HepG2 (cell line): Measurements from ENCODE around the gene ODC1. TPM values are rescaled to one million over a fixed set of nuclear protein-coding genes. Genes with fewer than 3 reads are reported as not detected.
A peak's percentile ranks its signal among the peaks of the same experiment; 100 is the strongest.

ENCODE experiments used
- ELF3 ChIP-seq: IDR thresholded peaks from 2 replicates; pipeline ENCODE4 v1.6.1; 2016; ENCODE audit warnings: missing genetic modification reagents, missing compliant biosample characterization
- ETV5 ChIP-seq: IDR thresholded peaks from 2 replicates; pipeline ENCODE4 v1.6.1; 2018; ENCODE audit warnings: missing biosample characterization, missing genetic modification reagents, inconsistent platforms, borderline replicate concordance
- GATAD1 ChIP-seq: IDR thresholded peaks from 2 replicates; pipeline ENCODE4 v1.6.1; 2016; ENCODE audit warnings: missing genetic modification reagents, missing compliant biosample characterization
- HMG20A ChIP-seq: IDR thresholded peaks from 2 replicates; pipeline ENCODE4 v1.6.1; 2016; ENCODE audit warnings: borderline replicate concordance
- KAT8 ChIP-seq: IDR thresholded peaks from 2 replicates; pipeline ENCODE4 v1.6.1; 2016; ENCODE audit warnings: missing genetic modification reagents, missing compliant biosample characterization
- YY1 ChIP-seq: IDR thresholded peaks from 2 replicates; pipeline ENCODE4 v1.6.1; 2011; ENCODE audit warnings: low read length, low read depth, moderate library complexity, mild to moderate bottlenecking; ENCODE audit not compliant: insufficient read depth, insufficient replicate concordance
- ZBTB7B ChIP-seq: sonication (generic); formaldehyde crosslinking; IDR thresholded peaks from 2 replicates; pipeline ENCODE4 v1.4.0; 2020; ENCODE audit warnings: missing genetic modification reagents
- polyA plus RNA-seq, 8 experiments: library from polyadenylated mRNA; depleted of rRNA in 3 of 8; stranded (reverse) in 7 of 8; unstranded in 1 of 8; fragments of >200 nt; fragmentation: Illumina TruSeq in 4 of 8; extraction: Trizol in 4 of 8; gene quantifications; 2 replicates each; pipeline versions ENCODE4 v1.2.1 to v1.2.3, GENCODE V29; 2011 to 2016; ENCODE audit warnings: low read depth in 4 of 8, missing spikeins in 1 of 8, mixed read lengths in 1 of 8; ENCODE audit not compliant: insufficient read depth in 1 of 8
- total RNA-seq, 5 experiments: library from RNA; depleted of rRNA; stranded (reverse); fragments of >200 nt; fragmentation: Illumina TruSeq; extraction: Trizol; gene quantifications; 2 replicates each; pipeline ENCODE4 v1.2.3, GENCODE V29; 2016; ENCODE audit warnings: low read depth in 1 of 5
- TF ChIP-seq, protein P1 (sequence below): IDR thresholded peaks from 2 replicates; pipeline ENCODE4 v1.6.1; 2016; ENCODE audit warnings: missing compliant biosample characterization, missing genetic modification reagents, borderline replicate concordance
- TF ChIP-seq, protein P2 (sequence below): sonication (generic); formaldehyde crosslinking; IDR thresholded peaks from 2 replicates; pipeline ENCODE4 v1.8.1; 2023; ENCODE audit warnings: mild to moderate bottlenecking, inconsistent platforms, moderate library complexity, missing genetic modification reagents, borderline replicate concordance
- TF ChIP-seq, protein P3 (sequence below): sonication (generic); formaldehyde crosslinking; IDR thresholded peaks from 2 replicates; pipeline ENCODE4 v1.5.1; 2020; ENCODE audit warnings: mild to moderate bottlenecking, missing genetic modification reagents, moderate library complexity
- TF ChIP-seq, protein P4 (sequence below): IDR thresholded peaks from 2 replicates; pipeline ENCODE4 v1.6.1; 2016; ENCODE audit warnings: low read depth, borderline replicate concordance
- TF ChIP-seq, protein P5 (sequence below): sonication (generic); formaldehyde crosslinking; IDR thresholded peaks from 2 replicates; pipeline ENCODE4 v1.5.0; 2020; ENCODE audit warnings: mild to moderate bottlenecking, missing genetic modification reagents, borderline replicate concordance

Gene ODC1
- total and polyA plus RNA-seq, 2 of the 13 experiments (the other 11 are each of a cell fraction or from before 2014, with no cell fraction given) = 142 to 371 TPM

DNA sequence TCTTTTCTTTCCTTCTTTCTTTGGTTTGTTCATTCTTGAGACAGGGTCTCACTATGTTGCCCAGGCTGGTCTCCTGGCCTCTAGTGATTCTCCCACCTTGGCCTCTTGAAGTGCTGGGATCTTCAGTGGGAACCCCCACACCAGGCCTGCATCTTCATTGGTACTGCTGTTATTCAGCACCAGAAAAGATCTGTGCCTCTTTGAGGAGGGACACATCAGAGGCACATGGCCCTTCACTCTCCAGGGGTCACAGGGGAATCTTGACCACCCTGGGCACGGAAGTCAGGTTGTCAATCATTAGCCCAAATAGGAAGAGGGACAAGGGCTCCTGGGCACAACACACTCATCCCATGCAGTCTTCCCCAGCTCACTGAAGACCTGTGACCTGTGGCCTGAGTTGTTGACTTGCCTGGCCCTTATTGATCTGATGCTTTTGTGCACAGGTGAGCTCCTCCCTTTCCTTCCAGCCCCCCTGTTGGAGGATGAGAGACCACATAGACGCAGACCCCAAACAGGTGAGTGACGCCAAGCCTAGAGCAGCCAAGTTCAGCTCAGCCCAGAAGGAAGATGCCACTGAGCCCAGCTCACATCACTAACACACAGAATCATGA, 33.0 kb upstream of the ODC1 start (continued):
- TF ChIP-seq, protein P1, sequence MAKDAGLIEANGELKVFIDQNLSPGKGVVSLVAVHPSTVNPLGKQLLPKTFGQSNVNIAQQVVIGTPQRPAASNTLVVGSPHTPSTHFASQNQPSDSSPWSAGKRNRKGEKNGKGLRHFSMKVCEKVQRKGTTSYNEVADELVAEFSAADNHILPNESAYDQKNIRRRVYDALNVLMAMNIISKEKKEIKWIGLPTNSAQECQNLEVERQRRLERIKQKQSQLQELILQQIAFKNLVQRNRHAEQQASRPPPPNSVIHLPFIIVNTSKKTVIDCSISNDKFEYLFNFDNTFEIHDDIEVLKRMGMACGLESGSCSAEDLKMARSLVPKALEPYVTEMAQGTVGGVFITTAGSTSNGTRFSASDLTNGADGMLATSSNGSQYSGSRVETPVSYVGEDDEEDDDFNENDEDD = no peak
- TF ChIP-seq ETV5 (peak; percentile 85; the same call in 1 of the 2 replicates), HMG20A (CRISPR knock-in tag) (peak; percentile 68; the same call in 1 of the 2 replicates), KAT8 (CRISPR knock-in tag) (0 out of 2 replicates have a peak, but pooled peaks have one; percentile 20), GATAD1 (CRISPR knock-in tag) (peak; percentile 33; the same call in 1 of the 2 replicates), ZBTB7B (CRISPR knock-in tag) (peak; percentile 87), ELF3 (CRISPR knock-in tag) (peak; percentile 68; the same call in 1 of the 2 replicates), YY1 (peak; percentile 28)
- TF ChIP-seq, protein P2, sequence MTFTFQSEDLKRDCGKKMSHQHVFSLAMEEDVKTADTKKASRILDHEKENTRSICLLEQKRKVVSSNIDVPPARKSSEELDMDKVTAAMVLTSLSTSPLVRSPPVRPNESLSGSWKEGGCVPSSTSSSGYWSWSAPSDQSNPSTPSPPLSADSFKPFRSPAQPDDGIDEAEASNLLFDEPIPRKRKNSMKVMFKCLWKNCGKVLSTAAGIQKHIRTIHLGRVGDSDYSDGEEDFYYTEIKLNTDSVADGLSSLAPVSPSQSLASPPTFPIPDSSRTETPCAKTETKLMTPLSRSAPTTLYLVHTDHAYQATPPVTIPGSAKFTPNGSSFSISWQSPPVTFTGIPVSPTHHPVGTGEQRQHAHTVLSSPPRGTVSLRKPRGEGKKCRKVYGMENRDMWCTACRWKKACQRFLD (CRISPR knock-in tag) = no peak
- TF ChIP-seq, protein P3, sequence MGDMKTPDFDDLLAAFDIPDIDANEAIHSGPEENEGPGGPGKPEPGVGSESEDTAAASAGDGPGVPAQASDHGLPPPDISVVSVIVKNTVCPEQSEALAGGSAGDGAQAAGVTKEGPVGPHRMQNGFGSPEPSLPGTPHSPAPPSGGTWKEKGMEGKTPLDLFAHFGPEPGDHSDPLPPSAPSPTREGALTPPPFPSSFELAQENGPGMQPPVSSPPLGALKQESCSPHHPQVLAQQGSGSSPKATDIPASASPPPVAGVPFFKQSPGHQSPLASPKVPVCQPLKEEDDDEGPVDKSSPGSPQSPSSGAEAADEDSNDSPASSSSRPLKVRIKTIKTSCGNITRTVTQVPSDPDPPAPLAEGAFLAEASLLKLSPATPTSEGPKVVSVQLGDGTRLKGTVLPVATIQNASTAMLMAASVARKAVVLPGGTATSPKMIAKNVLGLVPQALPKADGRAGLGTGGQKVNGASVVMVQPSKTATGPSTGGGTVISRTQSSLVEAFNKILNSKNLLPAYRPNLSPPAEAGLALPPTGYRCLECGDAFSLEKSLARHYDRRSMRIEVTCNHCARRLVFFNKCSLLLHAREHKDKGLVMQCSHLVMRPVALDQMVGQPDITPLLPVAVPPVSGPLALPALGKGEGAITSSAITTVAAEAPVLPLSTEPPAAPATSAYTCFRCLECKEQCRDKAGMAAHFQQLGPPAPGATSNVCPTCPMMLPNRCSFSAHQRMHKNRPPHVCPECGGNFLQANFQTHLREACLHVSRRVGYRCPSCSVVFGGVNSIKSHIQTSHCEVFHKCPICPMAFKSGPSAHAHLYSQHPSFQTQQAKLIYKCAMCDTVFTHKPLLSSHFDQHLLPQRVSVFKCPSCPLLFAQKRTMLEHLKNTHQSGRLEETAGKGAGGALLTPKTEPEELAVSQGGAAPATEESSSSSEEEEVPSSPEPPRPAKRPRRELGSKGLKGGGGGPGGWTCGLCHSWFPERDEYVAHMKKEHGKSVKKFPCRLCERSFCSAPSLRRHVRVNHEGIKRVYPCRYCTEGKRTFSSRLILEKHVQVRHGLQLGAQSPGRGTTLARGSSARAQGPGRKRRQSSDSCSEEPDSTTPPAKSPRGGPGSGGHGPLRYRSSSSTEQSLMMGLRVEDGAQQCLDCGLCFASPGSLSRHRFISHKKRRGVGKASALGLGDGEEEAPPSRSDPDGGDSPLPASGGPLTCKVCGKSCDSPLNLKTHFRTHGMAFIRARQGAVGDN (CRISPR knock-in tag) = peak; percentile 31; the same call in 1 of the 2 replicates
- TF ChIP-seq, protein P4, sequence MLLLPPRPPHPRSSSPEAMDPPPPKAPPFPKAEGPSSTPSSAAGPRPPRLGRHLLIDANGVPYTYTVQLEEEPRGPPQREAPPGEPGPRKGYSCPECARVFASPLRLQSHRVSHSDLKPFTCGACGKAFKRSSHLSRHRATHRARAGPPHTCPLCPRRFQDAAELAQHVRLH (CRISPR knock-in tag) = peak; percentile 38; the same call in 1 of the 2 replicates
- TF ChIP-seq, protein P5, sequence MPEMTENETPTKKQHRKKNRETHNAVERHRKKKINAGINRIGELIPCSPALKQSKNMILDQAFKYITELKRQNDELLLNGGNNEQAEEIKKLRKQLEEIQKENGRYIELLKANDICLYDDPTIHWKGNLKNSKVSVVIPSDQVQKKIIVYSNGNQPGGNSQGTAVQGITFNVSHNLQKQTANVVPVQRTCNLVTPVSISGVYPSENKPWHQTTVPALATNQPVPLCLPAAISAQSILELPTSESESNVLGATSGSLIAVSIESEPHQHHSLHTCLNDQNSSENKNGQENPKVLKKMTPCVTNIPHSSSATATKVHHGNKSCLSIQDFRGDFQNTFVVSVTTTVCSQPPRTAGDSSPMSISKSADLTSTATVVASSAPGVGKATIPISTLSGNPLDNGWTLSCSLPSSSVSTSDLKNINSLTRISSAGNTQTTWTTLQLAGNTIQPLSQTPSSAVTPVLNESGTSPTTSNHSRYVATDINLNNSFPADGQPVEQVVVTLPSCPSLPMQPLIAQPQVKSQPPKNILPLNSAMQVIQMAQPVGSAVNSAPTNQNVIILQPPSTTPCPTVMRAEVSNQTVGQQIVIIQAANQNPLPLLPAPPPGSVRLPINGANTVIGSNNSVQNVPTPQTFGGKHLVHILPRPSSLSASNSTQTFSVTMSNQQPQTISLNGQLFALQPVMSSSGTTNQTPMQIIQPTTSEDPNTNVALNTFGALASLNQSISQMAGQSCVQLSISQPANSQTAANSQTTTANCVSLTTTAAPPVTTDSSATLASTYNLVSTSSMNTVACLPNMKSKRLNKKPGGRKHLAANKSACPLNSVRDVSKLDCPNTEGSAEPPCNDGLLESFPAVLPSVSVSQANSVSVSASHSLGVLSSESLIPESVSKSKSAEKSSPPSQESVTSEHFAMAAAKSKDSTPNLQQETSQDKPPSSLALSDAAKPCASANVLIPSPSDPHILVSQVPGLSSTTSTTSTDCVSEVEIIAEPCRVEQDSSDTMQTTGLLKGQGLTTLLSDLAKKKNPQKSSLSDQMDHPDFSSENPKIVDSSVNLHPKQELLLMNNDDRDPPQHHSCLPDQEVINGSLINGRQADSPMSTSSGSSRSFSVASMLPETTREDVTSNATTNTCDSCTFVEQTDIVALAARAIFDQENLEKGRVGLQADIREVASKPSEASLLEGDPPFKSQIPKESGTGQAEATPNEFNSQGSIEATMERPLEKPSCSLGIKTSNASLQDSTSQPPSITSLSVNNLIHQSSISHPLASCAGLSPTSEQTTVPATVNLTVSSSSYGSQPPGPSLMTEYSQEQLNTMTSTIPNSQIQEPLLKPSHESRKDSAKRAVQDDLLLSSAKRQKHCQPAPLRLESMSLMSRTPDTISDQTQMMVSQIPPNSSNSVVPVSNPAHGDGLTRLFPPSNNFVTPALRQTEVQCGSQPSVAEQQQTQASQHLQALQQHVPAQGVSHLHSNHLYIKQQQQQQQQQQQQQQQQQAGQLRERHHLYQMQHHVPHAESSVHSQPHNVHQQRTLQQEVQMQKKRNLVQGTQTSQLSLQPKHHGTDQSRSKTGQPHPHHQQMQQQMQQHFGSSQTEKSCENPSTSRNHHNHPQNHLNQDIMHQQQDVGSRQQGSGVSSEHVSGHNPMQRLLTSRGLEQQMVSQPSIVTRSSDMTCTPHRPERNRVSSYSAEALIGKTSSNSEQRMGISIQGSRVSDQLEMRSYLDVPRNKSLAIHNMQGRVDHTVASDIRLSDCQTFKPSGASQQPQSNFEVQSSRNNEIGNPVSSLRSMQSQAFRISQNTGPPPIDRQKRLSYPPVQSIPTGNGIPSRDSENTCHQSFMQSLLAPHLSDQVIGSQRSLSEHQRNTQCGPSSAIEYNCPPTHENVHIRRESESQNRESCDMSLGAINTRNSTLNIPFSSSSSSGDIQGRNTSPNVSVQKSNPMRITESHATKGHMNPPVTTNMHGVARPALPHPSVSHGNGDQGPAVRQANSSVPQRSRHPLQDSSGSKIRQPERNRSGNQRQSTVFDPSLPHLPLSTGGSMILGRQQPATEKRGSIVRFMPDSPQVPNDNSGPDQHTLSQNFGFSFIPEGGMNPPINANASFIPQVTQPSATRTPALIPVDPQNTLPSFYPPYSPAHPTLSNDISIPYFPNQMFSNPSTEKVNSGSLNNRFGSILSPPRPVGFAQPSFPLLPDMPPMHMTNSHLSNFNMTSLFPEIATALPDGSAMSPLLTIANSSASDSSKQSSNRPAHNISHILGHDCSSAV (CRISPR knock-in tag) = no peak
